SH-SY5Y (cell line): ENCODE data around the gene ANO6.

Experiments used
- GATA2 ChIP-seq: IDR thresholded peaks from 2 replicates; pipeline ENCODE4 v1.6.1; 2011; ENCODE audit warnings: mild to moderate bottlenecking, low read depth, low read length
- GATA3 ChIP-seq: IDR thresholded peaks from 2 replicates; pipeline ENCODE4 v1.6.1; 2011; ENCODE audit warnings: low read depth, mild to moderate bottlenecking, low read length, moderate library complexity

- TF ChIP-seq GATA2 (no peak), GATA3 (no peak)
Measured at GRCh38 chr12:45232756-45233372, 17.0 kb downstream of the ANO6 start.
